ENCODE data around the gene RDH14.

Gene RDH14, protein sequence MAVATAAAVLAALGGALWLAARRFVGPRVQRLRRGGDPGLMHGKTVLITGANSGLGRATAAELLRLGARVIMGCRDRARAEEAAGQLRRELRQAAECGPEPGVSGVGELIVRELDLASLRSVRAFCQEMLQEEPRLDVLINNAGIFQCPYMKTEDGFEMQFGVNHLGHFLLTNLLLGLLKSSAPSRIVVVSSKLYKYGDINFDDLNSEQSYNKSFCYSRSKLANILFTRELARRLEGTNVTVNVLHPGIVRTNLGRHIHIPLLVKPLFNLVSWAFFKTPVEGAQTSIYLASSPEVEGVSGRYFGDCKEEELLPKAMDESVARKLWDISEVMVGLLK

DNA sequence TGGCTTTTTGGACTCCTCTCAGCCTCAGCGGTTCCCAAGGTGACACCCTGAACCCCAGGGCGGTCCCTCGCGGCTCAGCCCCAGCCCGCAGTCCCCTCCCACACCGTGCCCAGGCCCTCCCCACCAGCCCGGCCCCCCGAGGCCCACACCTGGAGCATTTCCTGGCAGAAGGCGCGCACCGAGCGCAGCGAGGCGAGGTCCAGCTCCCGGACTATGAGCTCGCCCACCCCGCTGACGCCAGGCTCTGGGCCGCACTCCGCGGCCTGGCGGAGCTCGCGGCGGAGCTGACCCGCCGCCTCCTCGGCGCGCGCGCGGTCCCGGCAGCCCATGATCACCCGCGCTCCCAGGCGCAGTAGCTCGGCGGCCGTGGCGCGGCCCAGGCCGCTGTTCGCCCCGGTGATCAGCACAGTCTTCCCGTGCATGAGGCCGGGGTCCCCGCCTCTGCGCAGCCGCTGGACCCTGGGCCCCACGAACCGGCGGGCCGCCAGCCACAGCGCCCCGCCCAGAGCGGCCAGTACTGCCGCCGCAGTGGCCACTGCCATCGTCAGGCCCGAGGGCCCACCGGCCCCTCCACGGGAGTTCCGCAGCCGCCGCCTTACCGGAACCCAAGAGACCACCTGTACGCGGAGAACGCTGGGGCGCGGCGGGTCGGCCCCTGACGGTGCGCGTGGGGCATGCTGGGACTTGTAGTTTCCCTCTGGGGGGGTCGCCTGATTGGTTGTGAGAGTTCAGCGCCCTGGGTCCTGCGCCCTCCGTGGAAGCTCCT is at the start of gene RDH14:
RDH14 (minus strand) TSS at position 623 of the 766 bp plus-strand sequence; CDS start at position 542, 81 bp downstream.
- peak; percentile 96 for DNase-seq (ENCODE audit: low read depth)
- H3K4me3 ChIP-seq (ENCODE audit: low read depth, low read length), result peak within 1 kb of the TSS; percentile 83
- TF ChIP-seq, protein P1, sequence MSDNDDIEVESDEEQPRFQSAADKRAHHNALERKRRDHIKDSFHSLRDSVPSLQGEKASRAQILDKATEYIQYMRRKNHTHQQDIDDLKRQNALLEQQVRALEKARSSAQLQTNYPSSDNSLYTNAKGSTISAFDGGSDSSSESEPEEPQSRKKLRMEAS (IDR thresholded peaks at IDR 0.05; ENCODE audit: low read depth, low read length), result no peak; the same call in 1 of the 2 replicates
- TF ChIP-seq POLR2A (IDR thresholded peaks at IDR 0.05; ENCODE audit: extremely low read depth, insufficient read length) (peak; percentile 58), MYC (IDR thresholded peaks at IDR 0.05; ENCODE audit: low read depth, low read length) (peak; percentile 45; the same call in 1 of the 2 replicates)
- TF ChIP-seq, protein P2, sequence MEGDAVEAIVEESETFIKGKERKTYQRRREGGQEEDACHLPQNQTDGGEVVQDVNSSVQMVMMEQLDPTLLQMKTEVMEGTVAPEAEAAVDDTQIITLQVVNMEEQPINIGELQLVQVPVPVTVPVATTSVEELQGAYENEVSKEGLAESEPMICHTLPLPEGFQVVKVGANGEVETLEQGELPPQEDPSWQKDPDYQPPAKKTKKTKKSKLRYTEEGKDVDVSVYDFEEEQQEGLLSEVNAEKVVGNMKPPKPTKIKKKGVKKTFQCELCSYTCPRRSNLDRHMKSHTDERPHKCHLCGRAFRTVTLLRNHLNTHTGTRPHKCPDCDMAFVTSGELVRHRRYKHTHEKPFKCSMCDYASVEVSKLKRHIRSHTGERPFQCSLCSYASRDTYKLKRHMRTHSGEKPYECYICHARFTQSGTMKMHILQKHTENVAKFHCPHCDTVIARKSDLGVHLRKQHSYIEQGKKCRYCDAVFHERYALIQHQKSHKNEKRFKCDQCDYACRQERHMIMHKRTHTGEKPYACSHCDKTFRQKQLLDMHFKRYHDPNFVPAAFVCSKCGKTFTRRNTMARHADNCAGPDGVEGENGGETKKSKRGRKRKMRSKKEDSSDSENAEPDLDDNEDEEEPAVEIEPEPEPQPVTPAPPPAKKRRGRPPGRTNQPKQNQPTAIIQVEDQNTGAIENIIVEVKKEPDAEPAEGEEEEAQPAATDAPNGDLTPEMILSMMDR (IDR thresholded peaks at IDR 0.05; ENCODE audit: low read depth, low read length), result no peak

DNA sequence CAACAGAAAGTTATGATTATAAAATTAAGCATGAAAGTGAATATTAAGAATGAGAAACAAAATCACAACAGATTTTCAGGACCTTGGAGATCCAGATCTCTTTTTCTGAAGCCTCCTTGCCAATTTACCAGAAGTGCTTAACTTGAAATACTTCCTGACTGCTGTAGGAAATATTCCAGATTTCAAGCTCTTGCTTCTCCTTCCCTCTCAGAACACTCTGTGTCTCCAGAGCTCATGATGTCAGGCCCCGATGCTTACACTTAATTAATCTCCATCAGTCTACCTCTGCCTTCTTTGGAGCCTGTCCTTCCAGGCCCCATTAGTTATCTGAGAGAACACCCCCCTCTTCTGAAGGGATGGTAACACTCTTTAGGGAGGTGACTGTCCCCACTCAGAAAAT is 49.6 kb upstream of the RDH14 start:
- DNase-seq (ENCODE audit: low read depth), result no peak
- no peak overlapping the region for H3K4me3 ChIP-seq (ENCODE audit: low read depth, low read length)
- TF ChIP-seq POLR2A (IDR thresholded peaks at IDR 0.05; ENCODE audit: extremely low read depth, insufficient read length) (no peak), MYC (IDR thresholded peaks at IDR 0.05; ENCODE audit: low read depth, low read length) (no peak)
- TF ChIP-seq, protein P1 (IDR thresholded peaks at IDR 0.05; ENCODE audit: low read depth, low read length), result no peak
- TF ChIP-seq, protein P2 (IDR thresholded peaks at IDR 0.05; ENCODE audit: low read depth, low read length), result no peak

DNA sequence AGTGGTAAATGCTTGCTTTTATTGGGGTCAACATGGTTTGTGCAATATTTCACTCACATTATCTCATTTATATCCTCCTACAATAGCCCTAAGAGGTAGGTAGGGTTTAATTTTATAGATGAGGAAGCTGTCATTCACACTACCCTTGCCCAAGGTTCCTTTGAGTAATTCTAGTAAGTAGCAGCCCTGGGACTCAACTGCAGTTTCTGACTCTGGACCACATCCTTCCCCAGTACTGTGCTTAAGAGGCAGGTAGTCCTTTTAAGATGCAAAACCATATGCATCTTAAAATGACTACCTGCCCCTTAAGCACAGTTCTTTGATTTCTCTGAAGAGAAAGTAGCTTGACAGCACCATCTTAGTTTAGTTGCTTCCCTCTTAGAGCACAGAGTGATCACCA is 44.7 kb upstream of the RDH14 start:
- TF ChIP-seq POLR2A (IDR thresholded peaks at IDR 0.05; ENCODE audit: extremely low read depth, insufficient read length), result no peak
- TF ChIP-seq, protein P2 (IDR thresholded peaks at IDR 0.05; ENCODE audit: low read depth, low read length), result no peak
- no peak for TF ChIP-seq MYC (IDR thresholded peaks at IDR 0.05; ENCODE audit: low read depth, low read length)
- TF ChIP-seq, protein P1 (IDR thresholded peaks at IDR 0.05; ENCODE audit: low read depth, low read length), result no peak
- DNase-seq (ENCODE audit: low read depth), result no peak
- H3K4me3 ChIP-seq (ENCODE audit: low read depth, low read length), result no peak overlapping the region

DNA sequence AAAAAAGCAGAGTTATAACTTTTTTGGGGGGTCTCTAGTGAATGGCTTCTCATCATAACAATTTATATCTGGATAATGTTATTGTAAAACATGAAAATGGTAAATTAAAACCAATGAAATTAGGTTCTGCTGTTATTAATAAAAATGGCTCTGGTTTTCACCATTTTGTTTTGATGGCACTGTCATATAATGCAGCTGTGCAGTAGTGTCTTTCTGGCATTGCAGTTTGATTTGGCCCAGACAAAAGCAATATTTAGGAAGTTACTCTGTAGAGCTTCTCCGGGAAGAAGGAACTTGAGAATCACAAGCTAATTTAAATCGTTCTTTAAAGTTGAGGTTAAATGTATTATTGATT is 44.1 kb upstream of the RDH14 start:
- no peak overlapping the region for H3K4me3 ChIP-seq (ENCODE audit: low read depth, low read length)
- no peak for DNase-seq (ENCODE audit: low read depth)
- no peak for TF ChIP-seq POLR2A (IDR thresholded peaks at IDR 0.05; ENCODE audit: extremely low read depth, insufficient read length)
- TF ChIP-seq, protein P1 (IDR thresholded peaks at IDR 0.05; ENCODE audit: low read depth, low read length), result no peak
- TF ChIP-seq, protein P2 (IDR thresholded peaks at IDR 0.05; ENCODE audit: low read depth, low read length), result no peak
- TF ChIP-seq MYC (IDR thresholded peaks at IDR 0.05; ENCODE audit: low read depth, low read length), result no peak

DNA sequence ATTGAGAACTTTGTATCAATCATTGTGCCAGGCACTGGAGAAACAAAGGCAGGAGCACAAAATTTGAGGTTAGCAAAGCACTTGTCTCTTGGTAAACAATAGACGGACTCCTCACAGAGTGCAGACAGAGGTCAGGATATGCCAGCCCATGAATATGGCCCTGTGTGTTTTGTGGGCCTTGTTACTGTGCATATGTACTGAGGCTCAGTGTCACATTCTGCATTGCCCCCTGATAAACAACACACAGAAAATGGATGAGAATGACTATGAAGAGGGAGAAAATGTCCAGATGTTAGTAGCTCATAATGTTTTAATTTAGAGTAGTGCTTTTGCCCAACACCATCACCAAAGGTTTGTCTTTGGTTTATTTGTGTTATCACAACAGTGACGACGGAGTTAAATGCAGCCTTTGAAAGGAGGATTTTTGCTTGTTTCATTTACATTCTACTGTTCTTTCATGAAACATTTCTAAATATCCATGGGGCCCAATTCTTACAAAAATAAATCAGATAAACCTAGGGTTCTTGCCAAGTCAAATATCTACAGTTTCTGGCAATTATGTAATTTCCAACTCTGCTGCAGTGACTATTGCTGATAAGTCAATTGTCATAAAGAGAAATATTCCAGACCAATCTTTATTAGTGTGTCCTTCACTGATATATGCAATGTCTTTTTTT is 43.5 kb upstream of the RDH14 start:
- TF ChIP-seq, protein P2 (IDR thresholded peaks at IDR 0.05; ENCODE audit: low read depth, low read length), result no peak
- no peak for DNase-seq (ENCODE audit: low read depth)
- no peak overlapping the region for H3K4me3 ChIP-seq (ENCODE audit: low read depth, low read length)

Measured in NB4 (cell line).